K562 (cell line): ENCODE data around the gene ARL2. TPM values are rescaled to one million over a fixed set of nuclear protein-coding genes. Genes with fewer than 3 reads are reported as not detected.

ENCODE experiments used
- EGR1 ChIP-seq: fragments of 450-650 bp; conservative IDR thresholded peaks from 2 replicates; pipeline ENCODE4 v1.6.1; 2017; ENCODE audit warnings: mild to moderate bottlenecking
- MEF2D ChIP-seq: conservative IDR thresholded peaks from 2 replicates; pipeline ENCODE4 v1.6.1; 2016; ENCODE audit warnings: low read depth, missing genetic modification characterization, missing compliant biosample characterization
- MLLT1 ChIP-seq, 2 experiments: fragments of 450-650 bp; IDR thresholded peaks; 2 replicates each; pipeline ENCODE4 v1.6.1; 2016
- NONO ChIP-seq, 2 experiments: fragments of 200-400 bp in 1 of 2; fragments of 450-650 bp in 1 of 2; formaldehyde crosslinking in 1 of 2; IDR thresholded peaks; 2 replicates each; pipeline ENCODE4 v1.6.1; 2017; ENCODE audit warnings: low read depth in 2 of 2, mild to moderate bottlenecking in 2 of 2, moderate library complexity in 2 of 2, low read length in 1 of 2
- NR3C1 ChIP-seq: sonication (generic); formaldehyde crosslinking; IDR thresholded peaks from 2 replicates; pipeline ENCODE4 v1.8.1; 2022; ENCODE audit warnings: missing genetic modification reagents
- PRMT5 ChIP-seq: sonication (generic); formaldehyde crosslinking; IDR thresholded peaks from 2 replicates; pipeline ENCODE4 v1.5.0; 2020; ENCODE audit warnings: missing genetic modification reagents
- SMARCA4 ChIP-seq: fragments of 450-650 bp; IDR thresholded peaks from 2 replicates; pipeline ENCODE4 v1.6.1; 2016
- TRIM28 ChIP-seq: fragments of 450-650 bp; IDR thresholded peaks from 2 replicates; pipeline ENCODE4 v1.6.1; 2017
- ZC3H11A ChIP-seq: IDR thresholded peaks from 2 replicates; pipeline ENCODE4 v1.6.1; 2012; ENCODE audit warnings: low read depth, low read length, improper control_type of control experiment
- ZC3H4 ChIP-seq: sonication (generic); formaldehyde crosslinking; IDR thresholded peaks from 2 replicates; pipeline ENCODE4 v1.9.0; 2021; ENCODE audit warnings: missing genetic modification reagents, borderline replicate concordance
- ZNF408 ChIP-seq: fragments of 250-450 bp; sonication (Bioruptor Pico); IDR thresholded peaks from 2 replicates; pipeline ENCODE4 v1.4.0; 2020; ENCODE audit warnings: low read depth, mild to moderate bottlenecking, moderate library complexity
- ZNF639 ChIP-seq, 2 experiments: fragments of 200-800 bp in 1 of 2; sonication (Bioruptor generic) in 1 of 2; sonication (generic) in 1 of 2; formaldehyde crosslinking in 1 of 2; IDR thresholded peaks in 1 of 2; conservative IDR thresholded peaks in 1 of 2; 2 replicates each; pipeline versions ENCODE4 v1.5.0 to v1.6.1; 2016 to 2020; ENCODE audit warnings: missing compliant biosample characterization in 1 of 2, missing genetic modification characterization in 1 of 2, missing genetic modification reagents in 1 of 2
- ZNF699 ChIP-seq: fragments of 250-450 bp; sonication (Bioruptor Pico); IDR thresholded peaks from 2 replicates; pipeline ENCODE4 v1.8.0; 2021; ENCODE audit warnings: mild to moderate bottlenecking, moderate library complexity; ENCODE audit not compliant: insufficient replicate concordance
- ZNF830 ChIP-seq: fragments of 250-450 bp; sonication (Bioruptor Pico); IDR thresholded peaks from 2 replicates; pipeline ENCODE4 v1.5.0; 2021; ENCODE audit warnings: mild to moderate bottlenecking
- polyA plus RNA-seq, 8 experiments: library from polyadenylated mRNA; depleted of rRNA in 4 of 8; stranded (reverse) in 5 of 8; unstranded in 3 of 8; fragments of >200 nt; fragmentation: Nextera tagmentation in 2 of 8; fragmentation: Illumina TruSeq in 1 of 8; extraction: Ambion mirVana in 2 of 8; extraction: Trizol in 1 of 8; gene quantifications; 2 replicates each; pipeline versions ENCODE4 v1.2.1 to v1.2.3, GENCODE V29; 2011 to 2014; ENCODE audit warnings: inconsistent platforms in 1 of 8, missing spikeins in 1 of 8
- total RNA-seq, 7 experiments: library from RNA; depleted of rRNA in 6 of 7; stranded (reverse); fragments of >200 nt in 6 of 7; fragmentation: Illumina TruSeq in 2 of 7; extraction: Trizol in 2 of 7; gene quantifications; 2 replicates each; pipeline versions ENCODE4 v1.2.1 to v1.2.3, GENCODE V29; 2011 to 2021; ENCODE audit warnings: low replicate concordance in 1 of 7
- TF ChIP-seq, protein P1 (sequence below), 3 experiments: fragments of 200-800 bp in 1 of 3; fragments of 250-450 bp in 1 of 3; fragments of 450-650 bp in 1 of 3; sonication (Bioruptor Pico) in 1 of 3; sonication (Bioruptor generic) in 1 of 3; formaldehyde crosslinking in 1 of 3; IDR thresholded peaks; 2 replicates each; pipeline versions ENCODE4 v1.6.1 to v1.8.0; 2016 to 2022; ENCODE audit warnings: mild to moderate bottlenecking in 2 of 3, missing genetic modification characterization in 2 of 3, missing compliant biosample characterization in 1 of 3, moderate library complexity in 1 of 3
- TF ChIP-seq, protein P2 (sequence below): fragments of 250-450 bp; sonication (Bioruptor Pico); IDR thresholded peaks from 2 replicates; pipeline ENCODE4 v1.4.0; 2020; ENCODE audit warnings: borderline replicate concordance
- TF ChIP-seq, protein P3 (sequence below): sonication (generic); formaldehyde crosslinking; IDR thresholded peaks from 2 replicates; pipeline ENCODE4 v1.8.0; 2022; ENCODE audit warnings: missing genetic modification reagents, mild to moderate bottlenecking, borderline replicate concordance

ARL2 gene
- total and polyA plus RNA-seq, 9 of the 15 experiments (the other 6 are each of a cell fraction or from before 2014, with no cell fraction given): 5.7 to 154 (median 92.2) TPM

DNA sequence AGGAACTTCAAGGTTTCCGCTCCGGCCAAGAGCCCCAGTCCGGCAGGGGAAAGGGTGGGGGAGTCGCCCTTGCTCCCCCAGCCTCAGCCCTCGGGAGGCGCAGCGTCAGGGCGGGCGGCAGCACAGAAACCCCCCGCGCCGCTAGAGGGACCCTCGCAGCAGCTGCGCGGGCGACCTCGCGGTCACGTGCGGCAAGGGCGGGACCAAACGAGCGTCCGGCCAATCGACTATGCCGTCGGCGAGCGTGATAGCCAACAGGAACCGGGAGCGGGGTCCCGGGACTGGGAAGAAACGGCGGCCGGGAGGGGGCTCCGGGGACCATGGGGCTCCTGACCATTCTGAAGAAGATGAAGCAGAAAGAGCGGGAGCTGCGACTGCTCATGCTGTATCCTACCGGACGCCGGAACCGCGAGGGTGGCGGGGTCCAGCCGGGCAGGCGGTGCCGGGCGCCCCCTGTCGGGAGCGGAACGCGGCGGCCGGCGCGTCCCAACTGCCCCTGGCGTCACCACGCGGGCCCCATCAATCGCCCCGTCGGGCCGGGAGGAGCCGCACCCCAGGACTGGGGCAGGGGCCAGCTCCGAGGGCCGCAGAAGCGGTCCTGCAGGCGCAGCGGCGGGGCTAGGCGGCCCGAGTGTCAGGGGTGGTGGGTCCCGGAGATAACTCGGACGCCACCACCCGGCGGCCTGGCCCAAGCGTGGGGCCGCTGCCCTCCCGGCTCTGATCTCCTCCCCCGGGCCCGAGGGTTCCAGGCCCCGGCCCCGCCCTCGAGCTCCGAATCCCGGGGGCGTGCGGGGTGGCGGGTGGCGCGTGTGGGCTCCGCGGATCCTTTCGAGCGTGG lies at the start of gene ARL2 (continued):
- TF ChIP-seq ZNF699 (CRISPR knock-in tag) (no peak), ZNF408 (no peak), ZNF639 (CRISPR knock-in tag; conservative IDR thresholded peaks at IDR 0.05 in 1 of 2, IDR thresholded peaks at IDR 0.05 in 1 of 2) (peak in 1 of 2 experiments; percentile 75; a peak in 2 of 4 replicates), ZC3H4 (CRISPR knock-in tag) (no peak), PRMT5 (CRISPR knock-in tag) (peak; percentile 74; the same call in 1 of the 2 replicates), ZC3H11A (no peak), NR3C1 (CRISPR knock-in tag) (peak; percentile 99), MLLT1 (IDR thresholded peaks at IDR 0.05) (peak; percentile 48 to 53; a peak in 2 of 4 replicates), ZNF830 (CRISPR knock-in tag) (no peak), NONO (IDR thresholded peaks at IDR 0.05; ENCODE audit: low read depth in 2 of 2, low read length in 1 of 2) (peak; percentile 67 to 95; a peak in 3 of 4 replicates), EGR1 (peak; percentile 92), TRIM28 (peak; percentile 56; the same call in 1 of the 2 replicates), MEF2D (tag) (no peak), SMARCA4 (no peak; the same call in 1 of the 2 replicates)
- TF ChIP-seq, protein P1, sequence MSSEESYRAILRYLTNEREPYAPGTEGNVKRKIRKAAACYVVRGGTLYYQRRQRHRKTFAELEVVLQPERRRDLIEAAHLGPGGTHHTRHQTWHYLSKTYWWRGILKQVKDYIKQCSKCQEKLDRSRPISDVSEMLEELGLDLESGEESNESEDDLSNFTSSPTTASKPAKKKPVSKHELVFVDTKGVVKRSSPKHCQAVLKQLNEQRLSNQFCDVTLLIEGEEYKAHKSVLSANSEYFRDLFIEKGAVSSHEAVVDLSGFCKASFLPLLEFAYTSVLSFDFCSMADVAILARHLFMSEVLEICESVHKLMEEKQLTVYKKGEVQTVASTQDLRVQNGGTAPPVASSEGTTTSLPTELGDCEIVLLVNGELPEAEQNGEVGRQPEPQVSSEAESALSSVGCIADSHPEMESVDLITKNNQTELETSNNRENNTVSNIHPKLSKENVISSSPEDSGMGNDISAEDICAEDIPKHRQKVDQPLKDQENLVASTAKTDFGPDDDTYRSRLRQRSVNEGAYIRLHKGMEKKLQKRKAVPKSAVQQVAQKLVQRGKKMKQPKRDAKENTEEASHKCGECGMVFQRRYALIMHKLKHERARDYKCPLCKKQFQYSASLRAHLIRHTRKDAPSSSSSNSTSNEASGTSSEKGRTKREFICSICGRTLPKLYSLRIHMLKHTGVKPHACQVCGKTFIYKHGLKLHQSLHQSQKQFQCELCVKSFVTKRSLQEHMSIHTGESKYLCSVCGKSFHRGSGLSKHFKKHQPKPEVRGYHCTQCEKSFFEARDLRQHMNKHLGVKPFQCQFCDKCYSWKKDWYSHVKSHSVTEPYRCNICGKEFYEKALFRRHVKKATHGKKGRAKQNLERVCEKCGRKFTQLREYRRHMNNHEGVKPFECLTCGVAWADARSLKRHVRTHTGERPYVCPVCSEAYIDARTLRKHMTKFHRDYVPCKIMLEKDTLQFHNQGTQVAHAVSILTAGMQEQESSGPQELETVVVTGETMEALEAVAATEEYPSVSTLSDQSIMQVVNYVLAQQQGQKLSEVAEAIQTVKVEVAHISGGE (CRISPR knock-in tag; IDR thresholded peaks at IDR 0.05): peak in 1 of 3 experiments; percentile 80; a peak in 2 of 6 replicates
- TF ChIP-seq, protein P2, sequence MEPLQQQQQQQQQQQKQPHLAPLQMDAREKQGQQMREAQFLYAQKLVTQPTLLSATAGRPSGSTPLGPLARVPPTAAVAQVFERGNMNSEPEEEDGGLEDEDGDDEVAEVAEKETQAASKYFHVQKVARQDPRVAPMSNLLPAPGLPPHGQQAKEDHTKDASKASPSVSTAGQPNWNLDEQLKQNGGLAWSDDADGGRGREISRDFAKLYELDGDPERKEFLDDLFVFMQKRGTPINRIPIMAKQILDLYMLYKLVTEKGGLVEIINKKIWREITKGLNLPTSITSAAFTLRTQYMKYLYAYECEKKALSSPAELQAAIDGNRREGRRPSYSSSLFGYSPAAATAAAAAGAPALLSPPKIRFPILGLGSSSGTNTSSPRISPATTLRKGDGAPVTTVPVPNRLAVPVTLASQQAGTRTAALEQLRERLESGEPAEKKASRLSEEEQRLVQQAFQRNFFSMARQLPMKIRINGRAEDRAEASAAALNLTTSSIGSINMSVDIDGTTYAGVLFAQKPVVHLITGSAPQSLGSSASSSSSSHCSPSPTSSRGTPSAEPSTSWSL: no peak
- TF ChIP-seq, protein P3, sequence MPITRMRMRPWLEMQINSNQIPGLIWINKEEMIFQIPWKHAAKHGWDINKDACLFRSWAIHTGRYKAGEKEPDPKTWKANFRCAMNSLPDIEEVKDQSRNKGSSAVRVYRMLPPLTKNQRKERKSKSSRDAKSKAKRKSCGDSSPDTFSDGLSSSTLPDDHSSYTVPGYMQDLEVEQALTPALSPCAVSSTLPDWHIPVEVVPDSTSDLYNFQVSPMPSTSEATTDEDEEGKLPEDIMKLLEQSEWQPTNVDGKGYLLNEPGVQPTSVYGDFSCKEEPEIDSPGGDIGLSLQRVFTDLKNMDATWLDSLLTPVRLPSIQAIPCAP (CRISPR knock-in tag): no peak
